Parathyroid adenoma (tissue), 2 donors: ENCODE measurements around the gene AATF.

Experiments used
- H2AFZ ChIP-seq: fragments of 300-600 bp; sonication (generic); one replicate; pipeline ENCODE4 v1.7.0; 2017; ENCODE audit warnings: antibody characterized with exemption, mild to moderate bottlenecking
- H3K27ac ChIP-seq: fragments of 300-600 bp; sonication (generic); one replicate; pipeline ENCODE4 v1.7.0; 2017
- H3K27me3 ChIP-seq: fragments of 300-600 bp; sonication (generic); one replicate; pipeline ENCODE4 v1.7.0; 2017; ENCODE audit warnings: low read length; ENCODE audit not compliant: control insufficient read depth, insufficient read depth
- H3K36me3 ChIP-seq: fragments of 300-600 bp; sonication (generic); one replicate; pipeline ENCODE4 v1.7.0; 2017; ENCODE audit warnings: low read length; ENCODE audit not compliant: control insufficient read depth, insufficient read depth
- H3K4me1 ChIP-seq: fragments of 300-600 bp; sonication (generic); one replicate; pipeline ENCODE4 v1.7.0; 2017; ENCODE audit warnings: control low read depth
- H3K4me2 ChIP-seq: fragments of 300-600 bp; sonication (generic); one replicate; pipeline ENCODE4 v1.7.0; 2017; ENCODE audit warnings: low read length
- H3K4me3 ChIP-seq: fragments of 300-600 bp; sonication (generic); one replicate; pipeline ENCODE4 v1.7.0; 2017; ENCODE audit warnings: low read depth, low read length
- H3K79me2 ChIP-seq: fragments of 300-600 bp; sonication (generic); one replicate; pipeline ENCODE4 v1.7.0; 2017; ENCODE audit warnings: control low read depth
- H3K9ac ChIP-seq: fragments of 300-600 bp; sonication (generic); one replicate; pipeline ENCODE4 v1.7.0; 2017; ENCODE audit warnings: mild to moderate bottlenecking
- H3K9me3 ChIP-seq: fragments of 300-600 bp; sonication (generic); one replicate; pipeline ENCODE4 v1.7.0; 2017; ENCODE audit warnings: low read length; ENCODE audit not compliant: control insufficient read depth
- TF ChIP-seq, protein P1 (sequence below): fragments of 300-600 bp; sonication (generic); IDR thresholded peaks from one replicate; pipeline ENCODE4 v1.7.0; 2017; ENCODE audit warnings: antibody characterized with exemption, mild to moderate bottlenecking
- donor health status: primary hyperparathyroidism.

AATF gene

DNA sequence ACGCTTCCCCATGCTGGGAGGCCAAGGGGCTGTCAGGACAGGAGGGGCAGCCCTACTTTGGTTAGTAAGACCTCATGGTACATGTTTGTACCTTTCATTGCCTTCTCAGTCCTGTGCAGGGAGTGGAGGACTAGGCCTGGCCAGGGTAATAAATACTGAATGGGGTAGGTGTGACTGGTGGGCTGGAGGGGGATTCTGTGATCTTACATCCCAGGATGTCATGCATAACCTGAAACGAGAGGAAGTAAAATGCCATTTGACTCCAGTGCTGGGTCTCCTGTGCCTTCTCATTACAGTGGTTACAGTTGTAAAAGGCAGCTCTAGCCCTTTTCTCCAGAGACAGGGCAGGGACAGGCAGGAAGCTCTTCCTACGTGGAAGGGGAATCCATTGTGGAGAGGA is 138.2 kb downstream of the AATF start:
- TF ChIP-seq, protein P1, sequence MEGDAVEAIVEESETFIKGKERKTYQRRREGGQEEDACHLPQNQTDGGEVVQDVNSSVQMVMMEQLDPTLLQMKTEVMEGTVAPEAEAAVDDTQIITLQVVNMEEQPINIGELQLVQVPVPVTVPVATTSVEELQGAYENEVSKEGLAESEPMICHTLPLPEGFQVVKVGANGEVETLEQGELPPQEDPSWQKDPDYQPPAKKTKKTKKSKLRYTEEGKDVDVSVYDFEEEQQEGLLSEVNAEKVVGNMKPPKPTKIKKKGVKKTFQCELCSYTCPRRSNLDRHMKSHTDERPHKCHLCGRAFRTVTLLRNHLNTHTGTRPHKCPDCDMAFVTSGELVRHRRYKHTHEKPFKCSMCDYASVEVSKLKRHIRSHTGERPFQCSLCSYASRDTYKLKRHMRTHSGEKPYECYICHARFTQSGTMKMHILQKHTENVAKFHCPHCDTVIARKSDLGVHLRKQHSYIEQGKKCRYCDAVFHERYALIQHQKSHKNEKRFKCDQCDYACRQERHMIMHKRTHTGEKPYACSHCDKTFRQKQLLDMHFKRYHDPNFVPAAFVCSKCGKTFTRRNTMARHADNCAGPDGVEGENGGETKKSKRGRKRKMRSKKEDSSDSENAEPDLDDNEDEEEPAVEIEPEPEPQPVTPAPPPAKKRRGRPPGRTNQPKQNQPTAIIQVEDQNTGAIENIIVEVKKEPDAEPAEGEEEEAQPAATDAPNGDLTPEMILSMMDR = no peak
- no peak overlapping the region for H3K9ac ChIP-seq
- no peak overlapping the region for H3K27ac ChIP-seq
- no peaks in the 10 kb centered on the region for H3K9me3 ChIP-seq
- H3K4me2 ChIP-seq = no peak overlapping the region
- no peak overlapping the region for H2AFZ ChIP-seq
- H3K27me3 ChIP-seq = no peaks in the 10 kb centered on the region
- H3K79me2 ChIP-seq = no peaks in the 10 kb centered on the region
- peaks cover 12% of the 10 kb centered on the region for H3K4me1 ChIP-seq
- H3K36me3 ChIP-seq = no peaks in the 10 kb centered on the region
- no peak overlapping the region for H3K4me3 ChIP-seq

DNA sequence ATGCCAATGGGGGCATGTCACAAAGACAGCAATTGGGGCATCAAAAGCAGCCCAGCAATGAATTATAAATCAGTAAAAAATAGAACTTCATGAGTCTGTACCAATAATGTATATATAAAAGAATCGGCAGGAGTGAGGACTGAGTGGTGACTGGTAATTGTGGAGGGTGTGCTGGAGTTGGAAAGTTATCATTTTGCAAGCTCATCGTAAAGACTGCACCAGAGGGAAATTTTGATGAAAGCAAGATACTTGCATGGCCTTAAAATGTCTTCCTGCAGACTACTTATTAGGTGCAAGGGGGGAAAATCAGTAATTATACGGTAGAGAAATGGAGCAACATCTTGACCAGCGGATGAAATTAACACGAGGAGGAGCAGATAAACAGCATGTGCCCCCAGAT is 138.9 kb downstream of the AATF start:
- H3K9me3 ChIP-seq = no peaks in the 10 kb centered on the region
- H3K27ac ChIP-seq = no peak overlapping the region
- H3K4me2 ChIP-seq = no peak overlapping the region
- H3K27me3 ChIP-seq = no peaks in the 10 kb centered on the region
- H3K79me2 ChIP-seq = no peaks in the 10 kb centered on the region
- TF ChIP-seq, protein P1 = no peak
- H3K4me1 ChIP-seq = peaks cover 14% of the 10 kb centered on the region
- no peak overlapping the region for H3K9ac ChIP-seq
- no peak overlapping the region for H2AFZ ChIP-seq
- H3K4me3 ChIP-seq = no peak overlapping the region
- no peaks in the 10 kb centered on the region for H3K36me3 ChIP-seq

DNA sequence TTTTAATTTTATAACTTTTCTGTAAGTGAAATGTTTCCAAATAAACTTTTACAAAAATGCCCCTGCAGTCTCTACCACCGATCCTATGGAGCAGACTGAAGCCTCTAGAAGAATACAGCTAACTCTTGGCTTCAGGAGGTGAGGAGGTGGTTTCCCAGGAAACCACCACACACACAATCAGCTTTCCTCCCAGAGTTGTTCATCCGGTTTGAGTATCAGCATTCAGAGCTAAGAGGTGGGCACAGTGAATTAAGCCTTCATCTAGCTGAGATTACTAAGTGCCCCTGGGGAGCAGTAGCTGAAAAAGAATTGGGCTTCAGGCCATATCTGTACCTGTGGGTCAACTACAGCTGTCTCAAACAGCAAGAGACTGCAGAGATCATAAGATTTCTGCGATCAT is 139.7 kb downstream of the AATF start:
- H3K4me2 ChIP-seq = no peak overlapping the region
- no peak overlapping the region for H3K4me3 ChIP-seq
- H3K4me1 ChIP-seq = peaks cover 16% of the 10 kb centered on the region
- H3K27ac ChIP-seq = peak overlapping the region; percentile 57
- no peaks in the 10 kb centered on the region for H3K9me3 ChIP-seq
- no peaks in the 10 kb centered on the region for H3K27me3 ChIP-seq
- no peak overlapping the region for H3K9ac ChIP-seq
- no peaks in the 10 kb centered on the region for H3K79me2 ChIP-seq
- TF ChIP-seq, protein P1 = no peak
- no peaks in the 10 kb centered on the region for H3K36me3 ChIP-seq
- H2AFZ ChIP-seq = peak overlapping the region; percentile 59

DNA sequence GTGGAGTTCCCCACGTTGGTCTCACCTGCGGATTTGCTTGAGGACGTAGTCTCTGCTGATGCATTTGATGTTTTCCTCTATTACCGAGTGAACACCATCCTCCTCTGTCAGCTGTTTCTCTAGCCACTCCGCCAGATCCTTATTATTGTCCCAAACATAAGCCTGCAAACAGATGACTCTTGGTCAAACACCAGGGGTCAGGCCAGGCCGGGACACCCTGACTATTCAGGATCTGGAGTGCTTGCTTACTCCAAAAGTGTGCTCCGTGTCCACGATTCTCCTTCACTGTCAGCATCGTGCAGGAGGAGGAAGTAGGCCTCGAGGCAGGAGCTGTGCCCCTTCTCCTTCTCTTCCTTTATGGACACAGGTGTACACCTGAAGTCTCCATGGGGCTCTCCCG is 140.2 kb downstream of the AATF start:
- TF ChIP-seq, protein P1 = peak; percentile 47
- H3K9ac ChIP-seq = no peak overlapping the region
- no peak overlapping the region for H3K4me3 ChIP-seq
- no peak overlapping the region for H3K4me2 ChIP-seq
- no peaks in the 10 kb centered on the region for H3K79me2 ChIP-seq
- no peaks in the 10 kb centered on the region for H3K27me3 ChIP-seq
- H3K4me1 ChIP-seq = peaks cover 16% of the 10 kb centered on the region
- peak overlapping the region; percentile 59 for H2AFZ ChIP-seq
- H3K36me3 ChIP-seq = no peaks in the 10 kb centered on the region
- H3K9me3 ChIP-seq = no peaks in the 10 kb centered on the region
- peak overlapping the region; percentile 57 for H3K27ac ChIP-seq

DNA sequence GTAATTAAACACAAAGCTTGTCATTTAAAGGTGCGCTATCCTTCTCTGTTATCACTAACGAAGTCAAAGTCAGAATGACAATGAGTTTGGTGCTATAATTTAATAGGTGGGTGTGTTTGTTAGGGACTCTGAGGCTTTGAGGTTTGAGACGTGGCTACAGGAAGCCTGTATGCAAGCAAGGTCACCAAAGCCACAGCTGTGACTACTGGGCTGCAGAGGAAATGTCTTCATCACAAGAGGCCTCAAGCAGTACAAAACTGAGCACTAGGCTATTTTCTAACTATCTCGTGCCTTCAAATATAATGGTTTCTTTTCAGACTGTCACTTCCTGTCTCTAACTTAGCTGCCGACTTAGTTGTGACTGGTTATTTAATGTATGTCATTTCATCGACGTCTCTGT is 141.2 kb downstream of the AATF start:
- Histone ChIP-seq H3K4me2 (no peak overlapping the region), H3K79me2 (no peaks in the 10 kb centered on the region), H3K9me3 (no peaks in the 10 kb centered on the region), H3K9ac (no peak overlapping the region), H3K36me3 (no peaks in the 10 kb centered on the region), H2AFZ (no peak overlapping the region), H3K27ac (no peak overlapping the region), H3K27me3 (no peaks in the 10 kb centered on the region), H3K4me3 (no peak overlapping the region), H3K4me1 (peaks cover 21% of the 10 kb centered on the region)
- TF ChIP-seq, protein P1 = no peak
